Body of pancreas (tissue), 4 donors: ENCODE results near the gene DTWD2. TPM values are rescaled to one million over a fixed set of nuclear protein-coding genes. Genes with fewer than 3 reads are reported as not detected.
"Not testable (repeated sequence)": the region's sequence is repeated elsewhere in the genome, so short reads cannot be mapped to it uniquely, and the experiment has no call there.

ENCODE experiments used
- ATAC-seq: fragments of 150-250 bp; one replicate; pipeline ENCODE4 v1.9.1; 2016
- DNase-seq, 4 donors: peaks; one replicate each; pipeline ENCODE4 v3.0.0-alpha.2; 2019
- H3K27ac ChIP-seq, 4 donors: fragments of 200-600 bp; sonication (generic); 1 replicate in 3 of 4; 2 replicates in 1 of 4; pipeline versions ENCODE4 v1.5.1 to v1.6.1; 2016 to 2019; ENCODE audit warnings: mild to moderate bottlenecking in 1 of 4, mixed read lengths in 1 of 4, moderate library complexity in 1 of 4
- H3K27me3 ChIP-seq, 2 donors: fragments of 200-600 bp; sonication (generic); one replicate each; pipeline ENCODE4 v1.6.0; 2016; ENCODE audit warnings: mild to moderate bottlenecking in 1 of 2
- H3K36me3 ChIP-seq, 2 donors: fragments of 200-600 bp; sonication (generic); replicated peaks in 1 of 2; 2 replicates each; pipeline ENCODE4 v1.5.1; 2016; ENCODE audit warnings: low read depth in 2 of 2; ENCODE audit not compliant: insufficient read depth in 1 of 2
- H3K4me1 ChIP-seq: fragments of 200-600 bp; sonication (generic); one replicate; pipeline ENCODE4 v1.6.0; 2016
- H3K4me3 ChIP-seq, 2 donors: fragments of 200-600 bp; sonication (generic); 1 replicate in 1 of 2; 2 replicates in 1 of 2; pipeline ENCODE4 v1.5.1; 2016 to 2019
- H3K9me3 ChIP-seq, 3 donors: fragments of 200-600 bp; sonication (generic); 1 replicate in 2 of 3; 2 replicates in 1 of 3; pipeline ENCODE4 v1.5.1; 2016
- POLR2A ChIP-seq, 3 donors: fragments of 450-650 bp; IDR thresholded peaks; one replicate each; pipeline ENCODE4 v1.6.1; 2016; ENCODE audit warnings: antibody characterized with exemption in 3 of 3, mild to moderate bottlenecking in 2 of 3
- WGBS, 2 donors: methylation state at CpG; one replicate each; pipeline ENCODE4 v1.1.5; 2017; 5-methylcytosine and 5-hydroxymethylcytosine counted together
- intact Hi-C: fragments of 100-400 bp; cut with DNase I; formaldehyde crosslinking; loops from one replicate; pipeline ENCODE4 v1.15.1; 2023
- total RNA-seq, 2 donors: library from RNA; depleted of rRNA; stranded (reverse); fragments of >200 nt; gene quantifications; one replicate each; pipeline ENCODE4 v1.1.0, GENCODE V29; 2016
- TF ChIP-seq, protein P1 (sequence below), 7 experiments: fragments of 450-650 bp in 4 of 7; fragments of 200-600 bp in 3 of 7; sonication (generic) in 3 of 7; IDR thresholded peaks; one replicate each; pipeline ENCODE4 v1.5.1; 2016 to 2019; ENCODE audit warnings: antibody characterized with exemption in 7 of 7

DTWD2 gene
- total RNA-seq, 2 donors from 2014 or later, result 7.5 to 29.7 TPM

GRCh38 chr5:118968925-118969375, 19.4 kb downstream of the DTWD2 start:
- TF ChIP-seq, protein P1, sequence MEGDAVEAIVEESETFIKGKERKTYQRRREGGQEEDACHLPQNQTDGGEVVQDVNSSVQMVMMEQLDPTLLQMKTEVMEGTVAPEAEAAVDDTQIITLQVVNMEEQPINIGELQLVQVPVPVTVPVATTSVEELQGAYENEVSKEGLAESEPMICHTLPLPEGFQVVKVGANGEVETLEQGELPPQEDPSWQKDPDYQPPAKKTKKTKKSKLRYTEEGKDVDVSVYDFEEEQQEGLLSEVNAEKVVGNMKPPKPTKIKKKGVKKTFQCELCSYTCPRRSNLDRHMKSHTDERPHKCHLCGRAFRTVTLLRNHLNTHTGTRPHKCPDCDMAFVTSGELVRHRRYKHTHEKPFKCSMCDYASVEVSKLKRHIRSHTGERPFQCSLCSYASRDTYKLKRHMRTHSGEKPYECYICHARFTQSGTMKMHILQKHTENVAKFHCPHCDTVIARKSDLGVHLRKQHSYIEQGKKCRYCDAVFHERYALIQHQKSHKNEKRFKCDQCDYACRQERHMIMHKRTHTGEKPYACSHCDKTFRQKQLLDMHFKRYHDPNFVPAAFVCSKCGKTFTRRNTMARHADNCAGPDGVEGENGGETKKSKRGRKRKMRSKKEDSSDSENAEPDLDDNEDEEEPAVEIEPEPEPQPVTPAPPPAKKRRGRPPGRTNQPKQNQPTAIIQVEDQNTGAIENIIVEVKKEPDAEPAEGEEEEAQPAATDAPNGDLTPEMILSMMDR (IDR thresholded peaks at IDR 0.05), result no peak
- TF ChIP-seq POLR2A (IDR thresholded peaks at IDR 0.05), result no peak

GRCh38 chr5:118968406-118968911, 19.9 kb downstream of the DTWD2 start:
- Histone ChIP-seq H3K4me1 (peaks cover 19% of the 10 kb centered on the region), H3K27me3 (no peaks in the 10 kb centered on the region), H3K27ac (no peak overlapping the region), H3K9me3 (no peaks in the 10 kb centered on the region), H3K36me3 (no peaks in the 10 kb centered on the region), H3K4me3 (no peak overlapping the region)
- WGBS, 2 donors, result 86% methylated on average over 4 to 8 of the region's 8 CpGs
- intact Hi-C loops, result no loop called here
- DNase-seq, result no peak
- no peak for ATAC-seq
- TF ChIP-seq POLR2A (IDR thresholded peaks at IDR 0.05), result no peak
- TF ChIP-seq, protein P1 (IDR thresholded peaks at IDR 0.05), result no peak

More at GRCh38 chr5:118968925-118969375, 19.4 kb downstream of the DTWD2 start:
- H3K27me3 ChIP-seq, result no peaks in the 10 kb centered on the region
- H3K27ac ChIP-seq, result no peak overlapping the region
- H3K4me1 ChIP-seq, result peaks cover 19% of the 10 kb centered on the region
- 66 to 86% methylated on average over 2 to 4 of the region's 4 CpGs for WGBS, 2 donors
- H3K4me3 ChIP-seq, result no peak overlapping the region
- no peaks in the 10 kb centered on the region for H3K9me3 ChIP-seq
- ATAC-seq (peak; percentile 47), DNase-seq (peak; percentile 15 to 49 (median 39))
- no peaks in the 10 kb centered on the region for H3K36me3 ChIP-seq
- intact Hi-C loops, result no loop called here

DNA sequence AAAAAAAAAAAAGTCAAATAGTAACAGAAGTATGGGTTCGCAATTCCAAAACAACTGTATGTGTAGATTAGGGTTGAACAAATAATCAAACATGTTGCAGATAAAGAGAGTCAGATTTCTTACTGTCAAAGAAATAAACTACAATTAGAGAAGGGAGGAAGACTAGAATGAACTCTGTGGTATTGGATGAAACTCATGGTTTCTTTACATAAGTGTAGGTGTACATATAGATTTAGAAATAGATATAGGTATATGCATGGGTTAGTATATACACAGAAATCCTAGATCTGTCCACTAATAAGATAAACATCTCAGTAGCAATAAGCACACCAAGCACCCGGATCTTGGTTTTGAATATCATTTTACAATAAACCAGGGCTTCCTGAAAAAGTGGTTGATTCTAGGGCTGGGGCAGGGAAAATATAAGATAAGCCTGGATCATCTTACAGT, 21.3 kb downstream of the DTWD2 start:
- Histone ChIP-seq H3K9me3 (no peaks in the 10 kb centered on the region), H3K36me3 (no peaks in the 10 kb centered on the region), H3K27me3 (no peaks in the 10 kb centered on the region), H3K4me1 (peaks cover 26% of the 10 kb centered on the region), H3K27ac (no peak overlapping the region), H3K4me3 (no peak overlapping the region)
- ATAC-seq, result no peak
- 45 to 54% methylated on average over 2 of the region's 2 CpGs for whole genome bisulfite sequencing, 2 donors
- intact Hi-C loops, result no loop called here
- DNase-seq, result no peak
- TF ChIP-seq, protein P1 (IDR thresholded peaks at IDR 0.05), result no peak
- TF ChIP-seq POLR2A (IDR thresholded peaks at IDR 0.05), result no peak

DNA sequence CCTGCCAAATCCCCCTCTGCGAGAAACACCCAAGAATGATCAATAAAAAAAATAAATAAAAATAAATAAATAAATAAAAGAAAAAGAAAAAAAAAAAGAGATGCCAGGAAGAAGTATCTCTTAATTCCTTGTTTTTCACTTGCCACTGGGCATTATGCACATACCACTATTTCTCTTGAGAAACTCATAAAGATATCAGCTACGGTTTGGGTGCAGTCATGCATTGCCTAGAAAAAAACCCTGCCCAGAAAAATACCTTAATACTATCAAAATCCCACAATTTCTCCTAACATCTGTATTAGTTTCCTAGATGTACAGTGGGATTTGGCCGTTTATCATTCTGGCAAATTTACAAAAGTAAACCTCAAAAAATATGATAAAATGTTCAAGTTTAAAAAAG, 22.5 kb downstream of the DTWD2 start:
- 73 to 74% methylated on average over 3 of the region's 3 CpGs for WGBS, 2 donors
- TF ChIP-seq POLR2A (IDR thresholded peaks at IDR 0.05), result no peak
- TF ChIP-seq, protein P1 (IDR thresholded peaks at IDR 0.05), result no peak

DNA sequence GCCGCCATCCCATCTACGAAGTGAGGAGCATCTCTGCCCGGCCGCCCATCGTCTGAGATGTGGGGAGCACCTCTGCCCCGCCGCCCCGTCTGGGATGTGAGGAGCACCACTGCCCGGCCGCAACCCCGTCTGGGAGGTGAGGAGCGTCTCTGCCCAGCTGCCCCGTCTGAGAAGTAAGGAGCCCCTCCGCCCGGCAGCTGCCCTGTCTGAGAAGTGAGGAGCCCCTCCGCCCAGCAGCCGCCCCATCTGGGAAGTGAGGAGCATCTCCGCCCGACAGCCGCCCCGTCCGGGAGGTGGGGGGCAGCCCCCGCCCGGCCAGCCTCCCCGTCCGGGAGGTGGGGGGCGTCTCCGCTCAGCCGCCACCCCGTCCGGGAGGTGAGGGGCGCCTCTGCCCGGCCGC, 23.4 kb downstream of the DTWD2 start:
- H3K36me3 ChIP-seq, H3K27ac ChIP-seq, DNase-seq, ATAC-seq, H3K27me3 ChIP-seq, H3K9me3 ChIP-seq, H3K4me3 ChIP-seq, intact Hi-C loops: not testable (repeated sequence)
- H3K4me1 ChIP-seq, result peaks cover 26% of the 10 kb centered on the region
- 94% methylated on average over 33 of the region's 34 CpGs; no CpG with 5 or more reads in 1 of the 2 donors for WGBS, 2 donors

More for the DNA sequence above, 22.5 kb downstream of the DTWD2 start:
- Histone ChIP-seq H3K4me3 (no peak overlapping the region), H3K27me3 (no peaks in the 10 kb centered on the region), H3K27ac (no peak overlapping the region), H3K36me3 (no peaks in the 10 kb centered on the region), H3K4me1 (peaks cover 26% of the 10 kb centered on the region), H3K9me3 (no peaks in the 10 kb centered on the region)
- intact Hi-C loops, result no loop called here
- ATAC-seq, result no peak
- DNase-seq, result no peak

DNA sequence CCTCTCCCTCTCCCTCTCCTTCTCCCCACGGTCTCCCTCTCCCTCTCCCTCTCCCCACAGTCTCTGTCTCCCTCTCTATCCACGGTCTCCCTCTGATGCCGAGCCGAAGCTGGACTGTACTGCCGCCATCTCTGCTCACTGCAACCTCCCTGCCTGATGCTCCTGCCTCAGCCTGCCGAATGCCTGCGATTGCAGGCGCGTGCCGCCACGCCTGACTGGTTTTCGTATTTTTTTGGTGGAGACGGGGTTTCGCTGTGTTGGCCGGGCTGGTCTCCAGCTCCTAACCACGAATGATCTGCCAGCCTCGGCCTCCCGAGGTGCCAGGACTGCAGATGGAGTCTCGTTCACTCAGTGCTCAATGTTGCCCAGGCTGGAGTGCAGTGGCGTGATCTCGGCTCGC, 24.0 kb downstream of the DTWD2 start:
- H3K9me3 ChIP-seq, H3K27me3 ChIP-seq, DNase-seq, H3K27ac ChIP-seq, H3K4me3 ChIP-seq, ATAC-seq, H3K36me3 ChIP-seq, intact Hi-C loops: not testable (repeated sequence)
- H3K4me1 ChIP-seq, result peaks cover 23% of the 10 kb centered on the region
- 85 to 93% methylated on average over 13 to 22 of the region's 22 CpGs for WGBS, 2 donors
